IMR-90 (cell line): Measurements from ENCODE around the gene RPTOR. TPM values are rescaled to one million over a fixed set of nuclear protein-coding genes. Genes with fewer than 3 reads are reported as not detected.
A peak's percentile ranks its signal among the peaks of the same experiment; 100 is the strongest.

Experiments
- ATAC-seq: fragments of 200-7000 bp; cut with Tn5 transposase; 2 replicates; pipeline ENCODE4 v1.9.1; 2020; ENCODE audit warnings: low read depth, mild to moderate bottlenecking, moderate library complexity
- BruUV-seq: library from RNA; stranded (reverse); fragments of 400-500 nt; replicated peaks from 2 replicates; lab custom pipeline; 2021; lab: Mats Ljungman, UMichigan
- CTCF ChIA-PET: fragments of 300-600 bp; formaldehyde crosslinking; extraction: SDS; loops from one replicate; lab custom pipeline; 2021; ENCODE audit warnings: antibody characterized with exemption; lab: Yijun Ruan, JAX
- POLR2A ChIA-PET: fragments of 300-600 bp; sonication (Branson Sonifier 250); formaldehyde crosslinking; loops from one replicate; lab custom pipeline; 2022; ENCODE audit warnings: antibody characterized with exemption; ENCODE audit not compliant: unreplicated experiment; lab: Charles Lee
- DNase-seq: peaks from one replicate; pipeline ENCODE4 v3.0.0; 2013
- H2AFZ ChIP-seq: replicated peaks from 2 replicates; pipeline ENCODE3; 2013; ENCODE audit warnings: low read length, mild to moderate bottlenecking; ENCODE audit not compliant: poor library complexity
- H2AK5ac ChIP-seq: 2 replicates; pipeline ENCODE4 v1.6.1; 2013; ENCODE audit warnings: low read depth, low read length, inconsistent platforms
- H2AK9ac ChIP-seq: replicated peaks from 2 replicates; pipeline ENCODE3; 2013; ENCODE audit warnings: mild to moderate bottlenecking, low read depth, low read length, moderate library complexity; ENCODE audit not compliant: poor library complexity
- H2BK120ac ChIP-seq: 2 replicates; pipeline ENCODE4 v1.6.1; 2013; ENCODE audit warnings: low read depth, low read length, inconsistent platforms
- H2BK15ac ChIP-seq: 3 replicates; pipeline ENCODE4 v1.6.1; 2013; ENCODE audit warnings: low read depth, low read length, inconsistent platforms
- H2BK20ac ChIP-seq: 2 replicates; pipeline ENCODE4 v1.6.1; 2013; ENCODE audit warnings: low read depth, mild to moderate bottlenecking, inconsistent platforms, low read length, moderate library complexity
- H2BK5ac ChIP-seq: 2 replicates; pipeline ENCODE4 v1.6.1; 2013; ENCODE audit warnings: mild to moderate bottlenecking, low read depth, low read length, inconsistent platforms; ENCODE audit not compliant: poor library complexity, severe bottlenecking
- H3K14ac ChIP-seq: replicated peaks from 2 replicates; pipeline ENCODE4 v1.6.1; 2013; ENCODE audit warnings: low read depth, low read length, inconsistent platforms
- H3K18ac ChIP-seq: 2 replicates; pipeline ENCODE4 v1.6.1; 2013; ENCODE audit warnings: low read depth, low read length, control low read depth
- H3K23ac ChIP-seq: 2 replicates; pipeline ENCODE4 v1.6.1; 2013; ENCODE audit warnings: low read depth, low read length, inconsistent platforms
- H3K27ac ChIP-seq: 2 replicates; pipeline ENCODE4 v1.5.1; 2013; ENCODE audit warnings: mild to moderate bottlenecking, control low read depth, low read length; ENCODE audit not compliant: insufficient read depth
- H3K27me3 ChIP-seq: 2 replicates; pipeline ENCODE4 v1.6.1; 2013; ENCODE audit warnings: low read length; ENCODE audit not compliant: control insufficient read depth, insufficient read depth
- H3K36me3 ChIP-seq: 2 replicates; pipeline ENCODE4 v1.6.1; 2013; ENCODE audit warnings: low read length, mixed read lengths; ENCODE audit not compliant: control insufficient read depth, insufficient read depth
- H3K4ac ChIP-seq: 2 replicates; pipeline ENCODE4 v1.6.1; 2013; ENCODE audit warnings: low read depth, low read length, inconsistent platforms
- H3K4me1 ChIP-seq: 2 replicates; pipeline ENCODE4 v1.6.1; 2013; ENCODE audit warnings: low read length, mixed read lengths; ENCODE audit not compliant: control insufficient read depth, insufficient read depth
- H3K4me2 ChIP-seq: 2 replicates; pipeline ENCODE4 v1.6.1; 2013; ENCODE audit warnings: low read depth, mild to moderate bottlenecking, control low read depth, low read length, moderate library complexity
- H3K4me3 ChIP-seq: 2 replicates; pipeline ENCODE4 v1.5.1; 2013; ENCODE audit warnings: low read depth, mild to moderate bottlenecking, control low read depth, low read length, moderate library complexity; ENCODE audit not compliant: insufficient read depth
- H3K56ac ChIP-seq: 2 replicates; pipeline ENCODE4 v1.6.1; 2013; ENCODE audit warnings: low read length, inconsistent platforms; ENCODE audit not compliant: insufficient read depth; ENCODE audit errors: extremely low read depth
- H3K79me1 ChIP-seq, 2 experiments: 2 replicates each; pipeline ENCODE4 v1.6.1; 2013; ENCODE audit warnings: low read length in 2 of 2, inconsistent platforms in 1 of 2, low read depth in 1 of 2
- H3K9ac ChIP-seq: 2 replicates; pipeline ENCODE4 v1.6.1; 2013; ENCODE audit warnings: low read depth, low read length, control low read depth
- H3K9me1 ChIP-seq: 2 replicates; pipeline ENCODE4 v1.6.1; 2013; ENCODE audit warnings: low read length, inconsistent platforms; ENCODE audit not compliant: insufficient read depth
- H3K9me3 ChIP-seq: 2 replicates; pipeline ENCODE4 v1.6.1; 2013; ENCODE audit warnings: low read length; ENCODE audit not compliant: control insufficient read depth, insufficient read depth
- H4K20me1 ChIP-seq: 2 replicates; pipeline ENCODE4 v1.6.1; 2013; ENCODE audit warnings: low read length, inconsistent platforms; ENCODE audit not compliant: insufficient read depth
- H4K5ac ChIP-seq: 2 replicates; pipeline ENCODE4 v1.6.1; 2013; ENCODE audit warnings: mild to moderate bottlenecking, low read depth, low read length, control low read depth
- H4K8ac ChIP-seq, 2 experiments: 2 replicates each; pipeline ENCODE4 v1.6.1; 2013; ENCODE audit warnings: low read depth in 2 of 2, low read length in 2 of 2, control low read depth in 1 of 2, inconsistent platforms in 1 of 2
- H4K91ac ChIP-seq: 2 replicates; pipeline ENCODE4 v1.6.1; 2013; ENCODE audit warnings: low read depth, low read length, inconsistent platforms; ENCODE audit not compliant: insufficient read depth
- BHLHE40 ChIP-seq: fragments of 150-350 bp; IDR thresholded peaks from 2 replicates; pipeline ENCODE4 v1.6.1; 2016; ENCODE audit warnings: mild to moderate bottlenecking, low read depth, low read length
- CEBPB ChIP-seq: IDR thresholded peaks from 2 replicates; pipeline ENCODE4 v1.6.1; 2012; ENCODE audit warnings: low read depth, low read length, improper control_type of control experiment
- MXI1 ChIP-seq: IDR thresholded peaks from 2 replicates; pipeline ENCODE4 v1.6.1; 2012; ENCODE audit warnings: low read depth, mild to moderate bottlenecking, low read length, moderate library complexity, borderline replicate concordance
- POLR2A ChIP-seq: IDR thresholded peaks from 2 replicates; pipeline ENCODE4 v1.6.1; 2012; ENCODE audit warnings: mild to moderate bottlenecking, low read depth, low read length
- RFX5 ChIP-seq: IDR thresholded peaks from 2 replicates; pipeline ENCODE4 v1.8.0; 2012; ENCODE audit warnings: low read depth, mild to moderate bottlenecking, low read length, moderate library complexity
- WGBS, 2 experiments: methylation state at CpG; one replicate each; pipeline versions ENCODE4 v1.1.5 to v1.1.7; 2013; ENCODE audit warnings: missing lambda C conversion rate in 2 of 2; ENCODE audit not compliant: insufficient read length in 1 of 2; ENCODE audit errors: extremely low coverage in 2 of 2; 5-methylcytosine and 5-hydroxymethylcytosine counted together
- dilution Hi-C: fragments of 300-500 bp; cut with HindIII; formaldehyde crosslinking; loops from one replicate; pipeline ENCODE4 v1.14.3; 2018; ENCODE audit warnings: low sequenced_read_pairs; ENCODE audit not compliant: unreplicated experiment
- in situ Hi-C: fragments of 300-500 bp; cut with MboI; formaldehyde crosslinking; loops from 3 replicates; pipeline ENCODE4 v1.14.3; 2019; ENCODE audit warnings: low sequenced_read_pairs, inconsistent platforms, mixed read lengths
- intact Hi-C: fragments of 100-400 bp; cut with micrococcal nuclease; formaldehyde crosslinking; loops from 2 replicates; pipeline ENCODE4 v1.10.0; 2022
- polyA plus RNA-seq, 3 experiments: library from polyadenylated mRNA; depleted of rRNA; stranded (reverse); fragments of >200 nt; gene quantifications; 2 replicates each; pipeline ENCODE4 v1.2.3, GENCODE V29; 2012; ENCODE audit warnings: low replicate concordance in 1 of 3
- total RNA-seq: library from RNA; depleted of rRNA; stranded (reverse); fragments of >200 nt; gene quantifications from 2 replicates; pipeline ENCODE4 v1.2.3, GENCODE V29; 2012
- TF ChIP-seq, protein P1 (sequence below): conservative IDR thresholded peaks from 2 replicates; pipeline ENCODE4 v1.5.1; 2012; ENCODE audit warnings: mild to moderate bottlenecking, low read depth, low read length, improper control_type of control experiment
- TF ChIP-seq, protein P2 (sequence below): fragments of 150-350 bp; IDR thresholded peaks from 2 replicates; pipeline ENCODE4 v1.6.1; 2016; ENCODE audit warnings: low read depth, mild to moderate bottlenecking, low read length, moderate library complexity, borderline replicate concordance

The RPTOR gene
- total and polyA plus RNA-seq, 2 of the 4 experiments (the other 2 are of a cell fraction), result 10.8 to 14.7 TPM

DNA sequence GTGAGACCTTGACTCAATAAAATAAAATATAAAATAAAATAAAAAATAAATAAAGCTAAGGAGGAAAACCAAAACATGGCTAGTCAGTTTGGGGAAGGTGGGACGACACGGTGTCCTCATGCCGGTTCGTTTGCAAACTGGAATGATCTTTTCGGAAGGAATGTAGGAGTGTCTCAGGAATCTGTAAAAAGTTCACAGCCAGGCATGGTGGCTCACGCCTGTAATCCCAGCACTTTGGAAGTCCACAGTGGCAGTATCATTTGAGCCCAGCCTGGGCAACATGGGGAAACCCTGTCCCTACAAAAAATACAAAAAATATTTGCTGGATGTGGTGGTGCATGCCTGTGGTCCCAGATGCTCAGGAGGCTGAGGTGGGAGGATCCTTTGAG, 14.7 kb upstream of the RPTOR start:
- 71% methylated on average over 3 of the region's 6 CpGs; no CpG with 5 or more reads in 1 of the 2 experiments for WGBS, 2 experiments
- no peaks in the 10 kb centered on the region for H3K9me3 ChIP-seq
- no peak for DNase-seq
- in situ Hi-C loops (no loop called here), dilution Hi-C loops (no loop called here), intact Hi-C loops (no loop called here)
- no peak overlapping the region; a peak in 1 of 4 replicates for H4K8ac ChIP-seq
- H3K4ac ChIP-seq, result no peak overlapping the region
- H2BK20ac ChIP-seq, result no peak overlapping the region
- H2AFZ ChIP-seq, result peak overlapping the region; percentile 21
- H3K56ac ChIP-seq, result no peak overlapping the region
- no peak overlapping the region for H2AK5ac ChIP-seq
- no peak overlapping the region for H2BK5ac ChIP-seq
- H3K79me1 ChIP-seq, result no peaks in the 10 kb centered on the region
- H4K5ac ChIP-seq, result no peak overlapping the region
- no peak overlapping the region for H3K4me3 ChIP-seq
- ATAC-seq, result no peak
- H3K27me3 ChIP-seq, result no peaks in the 10 kb centered on the region
- no peak overlapping the region for H2BK15ac ChIP-seq
- no peak overlapping the region for H2BK120ac ChIP-seq
- H3K36me3 ChIP-seq, result no peaks in the 10 kb centered on the region
- POLR2A ChIA-PET, result no interaction called here
- H3K18ac ChIP-seq, result no peak overlapping the region
- peaks cover 17% of the 10 kb centered on the region for H3K9me1 ChIP-seq
- no peak overlapping the region for H2AK9ac ChIP-seq
- no peak overlapping the region for H4K91ac ChIP-seq
- BruUV-seq, result no TSS peak
- H3K4me1 ChIP-seq, result peaks cover 9% of the 10 kb centered on the region
- H4K20me1 ChIP-seq, result no peaks in the 10 kb centered on the region
- H3K27ac ChIP-seq, result no peak overlapping the region
- H3K9ac ChIP-seq, result no peak overlapping the region
- H3K4me2 ChIP-seq, result no peak overlapping the region
- TF ChIP-seq, protein P1, sequence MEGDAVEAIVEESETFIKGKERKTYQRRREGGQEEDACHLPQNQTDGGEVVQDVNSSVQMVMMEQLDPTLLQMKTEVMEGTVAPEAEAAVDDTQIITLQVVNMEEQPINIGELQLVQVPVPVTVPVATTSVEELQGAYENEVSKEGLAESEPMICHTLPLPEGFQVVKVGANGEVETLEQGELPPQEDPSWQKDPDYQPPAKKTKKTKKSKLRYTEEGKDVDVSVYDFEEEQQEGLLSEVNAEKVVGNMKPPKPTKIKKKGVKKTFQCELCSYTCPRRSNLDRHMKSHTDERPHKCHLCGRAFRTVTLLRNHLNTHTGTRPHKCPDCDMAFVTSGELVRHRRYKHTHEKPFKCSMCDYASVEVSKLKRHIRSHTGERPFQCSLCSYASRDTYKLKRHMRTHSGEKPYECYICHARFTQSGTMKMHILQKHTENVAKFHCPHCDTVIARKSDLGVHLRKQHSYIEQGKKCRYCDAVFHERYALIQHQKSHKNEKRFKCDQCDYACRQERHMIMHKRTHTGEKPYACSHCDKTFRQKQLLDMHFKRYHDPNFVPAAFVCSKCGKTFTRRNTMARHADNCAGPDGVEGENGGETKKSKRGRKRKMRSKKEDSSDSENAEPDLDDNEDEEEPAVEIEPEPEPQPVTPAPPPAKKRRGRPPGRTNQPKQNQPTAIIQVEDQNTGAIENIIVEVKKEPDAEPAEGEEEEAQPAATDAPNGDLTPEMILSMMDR, result no peak
- TF ChIP-seq MXI1 (no peak), RFX5 (no peak), BHLHE40 (no peak), CEBPB (no peak), POLR2A (no peak)
- TF ChIP-seq, protein P2, sequence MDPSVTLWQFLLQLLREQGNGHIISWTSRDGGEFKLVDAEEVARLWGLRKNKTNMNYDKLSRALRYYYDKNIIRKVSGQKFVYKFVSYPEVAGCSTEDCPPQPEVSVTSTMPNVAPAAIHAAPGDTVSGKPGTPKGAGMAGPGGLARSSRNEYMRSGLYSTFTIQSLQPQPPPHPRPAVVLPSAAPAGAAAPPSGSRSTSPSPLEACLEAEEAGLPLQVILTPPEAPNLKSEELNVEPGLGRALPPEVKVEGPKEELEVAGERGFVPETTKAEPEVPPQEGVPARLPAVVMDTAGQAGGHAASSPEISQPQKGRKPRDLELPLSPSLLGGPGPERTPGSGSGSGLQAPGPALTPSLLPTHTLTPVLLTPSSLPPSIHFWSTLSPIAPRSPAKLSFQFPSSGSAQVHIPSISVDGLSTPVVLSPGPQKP, result no peak
- no peak overlapping the region for H3K14ac ChIP-seq
- no peak overlapping the region for H3K23ac ChIP-seq
- CTCF ChIA-PET, result no interaction called here
